Endodermal cell (in vitro differentiated cells): ENCODE data around the gene C1QTNF3. TPM values are rescaled to one million over a fixed set of nuclear protein-coding genes. Genes with fewer than 3 reads are reported as not detected.
"Not testable (repeated sequence)": the region's sequence is repeated elsewhere in the genome, so short reads cannot be mapped to it uniquely, and the experiment has no call there.

Experiments used
- DNase-seq: peaks from one replicate; pipeline ENCODE4 v3.0.0-alpha.2; 2017
- H3K27ac ChIP-seq: 2 replicates; pipeline ENCODE4 v1.5.1; 2013; ENCODE audit warnings: mild to moderate bottlenecking, low read depth, low read length, moderate library complexity
- H3K27me3 ChIP-seq: 2 replicates; pipeline ENCODE4 v1.6.1; 2013; ENCODE audit warnings: mild to moderate bottlenecking, low read length, moderate library complexity; ENCODE audit not compliant: insufficient read depth, control insufficient read depth, poor library complexity, severe bottlenecking
- H3K36me3 ChIP-seq: 2 replicates; pipeline ENCODE4 v1.7.0; 2013; ENCODE audit warnings: mild to moderate bottlenecking, low read length, moderate library complexity; ENCODE audit not compliant: control insufficient read depth, insufficient read depth
- H3K4me1 ChIP-seq: one replicate; pipeline ENCODE4 v1.7.0; 2013; ENCODE audit warnings: low read length; ENCODE audit not compliant: control insufficient read depth, insufficient read depth
- H3K4me3 ChIP-seq: 2 replicates; pipeline ENCODE4 v1.5.1; 2013; ENCODE audit warnings: mild to moderate bottlenecking, low read length, moderate library complexity
- H3K9ac ChIP-seq: 2 replicates; pipeline ENCODE4 v1.6.1; 2013; ENCODE audit warnings: mild to moderate bottlenecking, low read length, moderate library complexity; ENCODE audit not compliant: poor library complexity, severe bottlenecking; ENCODE audit errors: extremely low read depth
- H3K9me3 ChIP-seq: 2 replicates; pipeline ENCODE4 v1.6.1; 2013; ENCODE audit warnings: mild to moderate bottlenecking, low read length, moderate library complexity; ENCODE audit not compliant: control insufficient read depth
- H3K27ac Mint-ChIP-seq: 2 replicates; pipeline ENCODE4 v1.8.0; 2020; ENCODE audit warnings: mixed read lengths
- H3K27me3 Mint-ChIP-seq: 2 replicates; pipeline ENCODE4 v1.8.0; 2021; ENCODE audit warnings: mild to moderate bottlenecking, mixed read lengths; ENCODE audit not compliant: insufficient read depth
- H3K36me3 Mint-ChIP-seq: 2 replicates; pipeline ENCODE4 v1.8.0; 2020; ENCODE audit warnings: low read depth, mixed read lengths
- H3K4me1 Mint-ChIP-seq: 2 replicates; pipeline ENCODE4 v1.8.0; 2020; ENCODE audit warnings: mixed read lengths
- H3K4me3 Mint-ChIP-seq: 2 replicates; pipeline ENCODE4 v1.8.0; 2020; ENCODE audit warnings: mild to moderate bottlenecking, moderate library complexity, mixed read lengths
- H3K9me3 Mint-ChIP-seq: 2 replicates; pipeline ENCODE4 v1.8.0; 2020; ENCODE audit warnings: mild to moderate bottlenecking, mixed read lengths
- CTCF ChIP-seq: fragments of 200-600 bp; sonication (generic); conservative IDR thresholded peaks from 2 replicates; pipeline ENCODE4 v1.5.0; 2021; ENCODE audit warnings: antibody characterized with exemption, mild to moderate bottlenecking
- WGBS, 2 experiments: methylation state at CpG; one replicate each; pipeline versions ENCODE4 v1.1.5 to v1.1.7; 2013; ENCODE audit warnings: missing lambda C conversion rate in 2 of 2, mixed read lengths in 1 of 2; ENCODE audit not compliant: insufficient coverage in 1 of 2, insufficient read length in 1 of 2; 5-methylcytosine and 5-hydroxymethylcytosine counted together
- total RNA-seq, 2 donors: library from RNA; stranded (reverse); fragmentation: NEBNext Ultra II Directional in 1 of 2; extraction: Animal tissue kit (Norgen Biotek cat#: 25700) in 1 of 2; gene quantifications; 2 replicates in 1 of 2; 3 replicates in 1 of 2; pipeline ENCODE4 v1.2.1, GENCODE V29; 2021

Gene C1QTNF3
- total RNA-seq, 2 donors from 2014 or later, result 5.0 to 7.2 TPM

- Mint-ChIP-seq H3K4me1 (peaks cover 7% of the 10 kb centered on the region), H3K27me3 (no peaks in the 10 kb centered on the region), H3K36me3 (no peaks in the 10 kb centered on the region), H3K4me3 (no peak overlapping the region), H3K27ac (no peak overlapping the region), H3K9me3 (no peaks in the 10 kb centered on the region)
- H3K9ac ChIP-seq, result no peak overlapping the region
- H3K27me3 ChIP-seq, result no peaks in the 10 kb centered on the region
- no peak overlapping the region for H3K27ac ChIP-seq
- TF ChIP-seq CTCF, result no peak
- no peaks in the 10 kb centered on the region for H3K9me3 ChIP-seq
- H3K4me3 ChIP-seq, result no peak overlapping the region
- DNase-seq, result no peak
- H3K36me3 ChIP-seq, result no peaks in the 10 kb centered on the region
- no peaks in the 10 kb centered on the region for H3K4me1 ChIP-seq
These were observed 30.2 kb downstream of the C1QTNF3 start for GRCh38 chr5:34012791-34013190.

- no peak overlapping the region for H3K4me3 Mint-ChIP-seq
- WGBS, 2 experiments, result 94 to 100% methylated on average over 2 of the region's 4 CpGs
- Histone ChIP-seq H3K9me3 (no peaks in the 10 kb centered on the region), H3K27ac (no peak overlapping the region), H3K27me3 (no peaks in the 10 kb centered on the region), H3K4me1 (peaks cover 6% of the 10 kb centered on the region), H3K9ac (no peak overlapping the region), H3K4me3 (no peak overlapping the region), H3K36me3 (no peaks in the 10 kb centered on the region)
- H3K27me3 Mint-ChIP-seq, result no peaks in the 10 kb centered on the region
- H3K9me3 Mint-ChIP-seq, result no peaks in the 10 kb centered on the region
- no peaks in the 10 kb centered on the region for H3K36me3 Mint-ChIP-seq
- DNase-seq, result no peak
- H3K27ac Mint-ChIP-seq, result no peak overlapping the region
- peaks cover 12% of the 10 kb centered on the region for H3K4me1 Mint-ChIP-seq
- no peak for TF ChIP-seq CTCF
These were observed 31.5 kb downstream of the C1QTNF3 start for GRCh38 chr5:34011536-34011935.

- H3K27me3 ChIP-seq, H3K9me3 Mint-ChIP-seq, H3K27ac ChIP-seq, H3K27ac Mint-ChIP-seq, DNase-seq, H3K4me3 Mint-ChIP-seq, H3K9ac ChIP-seq, H3K36me3 Mint-ChIP-seq, H3K36me3 ChIP-seq, H3K4me3 ChIP-seq, H3K9me3 ChIP-seq, H3K4me1 ChIP-seq, H3K27me3 Mint-ChIP-seq: not testable (repeated sequence)
- peak; percentile 17 for TF ChIP-seq CTCF
- 91 to 93% methylated on average over 2 of the region's 2 CpGs for WGBS, 2 experiments
- H3K4me1 Mint-ChIP-seq, result peaks cover 23% of the 10 kb centered on the region
These were observed 32.9 kb downstream of the C1QTNF3 start for GRCh38 chr5:34010146-34010545.
